Measurements from ENCODE around the gene CAMK2D.

CAMK2D gene

GRCh38 chr4:113560579-113560978 lies 201.0 kb downstream of the CAMK2D start:
- Histone ChIP-seq H3K4me1 (ENCODE audit: control insufficient read depth, insufficient read depth, low read length) (no peaks in the 10 kb centered on the region), H3K27me3 (ENCODE audit: control insufficient read depth, insufficient read depth, low read length) (no peaks in the 10 kb centered on the region), H3K27ac (ENCODE audit: low read depth, low read length) (no peak overlapping the region), H3K9ac (ENCODE audit: low read length) (no peak overlapping the region), H3K36me3 (ENCODE audit: control insufficient read depth, insufficient read depth, low read length) (no peaks in the 10 kb centered on the region), H3K4me3 (ENCODE audit: low read length) (no peak overlapping the region)

- Histone ChIP-seq H3K27ac (ENCODE audit: low read depth, low read length) (no peak overlapping the region), H3K4me3 (ENCODE audit: low read length) (no peak overlapping the region), H3K9ac (ENCODE audit: low read length) (no peak overlapping the region), H3K36me3 (ENCODE audit: control insufficient read depth, insufficient read depth, low read length) (no peaks in the 10 kb centered on the region), H3K4me1 (ENCODE audit: control insufficient read depth, insufficient read depth, low read length) (no peaks in the 10 kb centered on the region), H3K27me3 (ENCODE audit: control insufficient read depth, insufficient read depth, low read length) (no peaks in the 10 kb centered on the region)
These were observed 201.6 kb downstream of the CAMK2D start for GRCh38 chr4:113559947-113560346.

- H3K27ac ChIP-seq (ENCODE audit: low read depth, low read length) = no peak overlapping the region
- no peak overlapping the region for H3K9ac ChIP-seq (ENCODE audit: low read length)
- no peak overlapping the region for H3K4me3 ChIP-seq (ENCODE audit: low read length)
- no peaks in the 10 kb centered on the region for H3K27me3 ChIP-seq (ENCODE audit: control insufficient read depth, insufficient read depth, low read length)
- H3K36me3 ChIP-seq (ENCODE audit: control insufficient read depth, insufficient read depth, low read length) = no peaks in the 10 kb centered on the region
- peaks cover 3% of the 10 kb centered on the region for H3K4me1 ChIP-seq (ENCODE audit: control insufficient read depth, insufficient read depth, low read length)
These were observed 205.0 kb downstream of the CAMK2D start for GRCh38 chr4:113556382-113557134.

- Histone ChIP-seq H3K4me3 (ENCODE audit: low read length) (no peak overlapping the region), H3K27ac (ENCODE audit: low read depth, low read length) (no peak overlapping the region), H3K36me3 (ENCODE audit: control insufficient read depth, insufficient read depth, low read length) (no peaks in the 10 kb centered on the region), H3K27me3 (ENCODE audit: control insufficient read depth, insufficient read depth, low read length) (no peaks in the 10 kb centered on the region), H3K9ac (ENCODE audit: low read length) (no peak overlapping the region), H3K4me1 (ENCODE audit: control insufficient read depth, insufficient read depth, low read length) (peaks cover 3% of the 10 kb centered on the region)
These were observed 205.7 kb downstream of the CAMK2D start for GRCh38 chr4:113555868-113556267.

GRCh38 chr4:113553082-113553481 lies 208.5 kb downstream of the CAMK2D start:
- Histone ChIP-seq H3K27me3 (ENCODE audit: control insufficient read depth, insufficient read depth, low read length) (no peaks in the 10 kb centered on the region), H3K9ac (ENCODE audit: low read length) (no peak overlapping the region), H3K4me1 (ENCODE audit: control insufficient read depth, insufficient read depth, low read length) (peaks cover 3% of the 10 kb centered on the region), H3K27ac (ENCODE audit: low read depth, low read length) (no peak overlapping the region), H3K4me3 (ENCODE audit: low read length) (no peak overlapping the region), H3K36me3 (ENCODE audit: control insufficient read depth, insufficient read depth, low read length) (no peaks in the 10 kb centered on the region)

GRCh38 chr4:113550510-113550909 lies 211.0 kb downstream of the CAMK2D start:
- no peaks in the 10 kb centered on the region for H3K27me3 ChIP-seq (ENCODE audit: control insufficient read depth, insufficient read depth, low read length)
- H3K4me1 ChIP-seq (ENCODE audit: control insufficient read depth, insufficient read depth, low read length) = peaks cover 7% of the 10 kb centered on the region

GRCh38 chr4:113548303-113548702 lies 213.2 kb downstream of the CAMK2D start:
- Histone ChIP-seq H3K27me3 (ENCODE audit: control insufficient read depth, insufficient read depth, low read length) (no peaks in the 10 kb centered on the region), H3K9ac (ENCODE audit: low read length) (no peak overlapping the region), H3K4me1 (ENCODE audit: control insufficient read depth, insufficient read depth, low read length) (peaks cover 4% of the 10 kb centered on the region), H3K4me3 (ENCODE audit: low read length) (no peak overlapping the region), H3K36me3 (ENCODE audit: control insufficient read depth, insufficient read depth, low read length) (no peaks in the 10 kb centered on the region), H3K27ac (ENCODE audit: low read depth, low read length) (no peak overlapping the region)

More at GRCh38 chr4:113550510-113550909, 211.0 kb downstream of the CAMK2D start:
- Histone ChIP-seq H3K9ac (ENCODE audit: low read length) (no peak overlapping the region), H3K36me3 (ENCODE audit: control insufficient read depth, insufficient read depth, low read length) (no peaks in the 10 kb centered on the region), H3K27ac (ENCODE audit: low read depth, low read length) (no peak overlapping the region), H3K4me3 (ENCODE audit: low read length) (no peak overlapping the region)

- Histone ChIP-seq H3K9ac (ENCODE audit: low read length) (no peak overlapping the region), H3K27ac (ENCODE audit: low read depth, low read length) (no peak overlapping the region), H3K4me1 (ENCODE audit: control insufficient read depth, insufficient read depth, low read length) (peaks cover 4% of the 10 kb centered on the region), H3K36me3 (ENCODE audit: control insufficient read depth, insufficient read depth, low read length) (no peaks in the 10 kb centered on the region), H3K27me3 (ENCODE audit: control insufficient read depth, insufficient read depth, low read length) (no peaks in the 10 kb centered on the region), H3K4me3 (ENCODE audit: low read length) (no peak overlapping the region)
These were observed 214.0 kb downstream of the CAMK2D start for GRCh38 chr4:113547487-113548042.

- Histone ChIP-seq H3K4me1 (ENCODE audit: control insufficient read depth, insufficient read depth, low read length) (peaks cover 2% of the 10 kb centered on the region), H3K9ac (ENCODE audit: low read length) (no peak overlapping the region), H3K27ac (ENCODE audit: low read depth, low read length) (no peak overlapping the region), H3K36me3 (ENCODE audit: control insufficient read depth, insufficient read depth, low read length) (no peaks in the 10 kb centered on the region), H3K4me3 (ENCODE audit: low read length) (no peak overlapping the region), H3K27me3 (ENCODE audit: control insufficient read depth, insufficient read depth, low read length) (no peaks in the 10 kb centered on the region)
These were observed 219.6 kb downstream of the CAMK2D start for GRCh38 chr4:113541933-113542332.

GRCh38 chr4:113540859-113541258 lies 220.7 kb downstream of the CAMK2D start:
- Histone ChIP-seq H3K27me3 (ENCODE audit: control insufficient read depth, insufficient read depth, low read length) (no peaks in the 10 kb centered on the region), H3K36me3 (ENCODE audit: control insufficient read depth, insufficient read depth, low read length) (no peaks in the 10 kb centered on the region), H3K9ac (ENCODE audit: low read length) (no peak overlapping the region), H3K4me1 (ENCODE audit: control insufficient read depth, insufficient read depth, low read length) (peaks cover 2% of the 10 kb centered on the region), H3K27ac (ENCODE audit: low read depth, low read length) (no peak overlapping the region), H3K4me3 (ENCODE audit: low read length) (no peak overlapping the region)

GRCh38 chr4:113539408-113539807 lies 222.1 kb downstream of the CAMK2D start:
- Histone ChIP-seq H3K27me3 (ENCODE audit: control insufficient read depth, insufficient read depth, low read length) (no peaks in the 10 kb centered on the region), H3K9ac (ENCODE audit: low read length) (no peak overlapping the region), H3K36me3 (ENCODE audit: control insufficient read depth, insufficient read depth, low read length) (no peaks in the 10 kb centered on the region), H3K4me1 (ENCODE audit: control insufficient read depth, insufficient read depth, low read length) (peaks cover 2% of the 10 kb centered on the region), H3K27ac (ENCODE audit: low read depth, low read length) (no peak overlapping the region), H3K4me3 (ENCODE audit: low read length) (no peak overlapping the region)

- Histone ChIP-seq H3K4me3 (ENCODE audit: low read length) (no peak overlapping the region), H3K9ac (ENCODE audit: low read length) (no peak overlapping the region), H3K36me3 (ENCODE audit: control insufficient read depth, insufficient read depth, low read length) (no peaks in the 10 kb centered on the region), H3K27ac (ENCODE audit: low read depth, low read length) (no peak overlapping the region), H3K27me3 (ENCODE audit: control insufficient read depth, insufficient read depth, low read length) (no peaks in the 10 kb centered on the region), H3K4me1 (ENCODE audit: control insufficient read depth, insufficient read depth, low read length) (peaks cover 2% of the 10 kb centered on the region)
These were observed 223.9 kb downstream of the CAMK2D start for GRCh38 chr4:113537628-113538027.

- H3K4me1 ChIP-seq (ENCODE audit: control insufficient read depth, insufficient read depth, low read length) = peaks cover 2% of the 10 kb centered on the region
- H3K36me3 ChIP-seq (ENCODE audit: control insufficient read depth, insufficient read depth, low read length) = no peaks in the 10 kb centered on the region
- no peak overlapping the region for H3K9ac ChIP-seq (ENCODE audit: low read length)
- no peaks in the 10 kb centered on the region for H3K27me3 ChIP-seq (ENCODE audit: control insufficient read depth, insufficient read depth, low read length)
- H3K4me3 ChIP-seq (ENCODE audit: low read length) = no peak overlapping the region
- no peak overlapping the region for H3K27ac ChIP-seq (ENCODE audit: low read depth, low read length)
These were observed 224.3 kb downstream of the CAMK2D start for GRCh38 chr4:113537203-113537602.

All from rectal smooth muscle tissue (tissue), 1 donor.